ENCODE results near the gene AKAP11.

AKAP11 gene

GRCh38 chr13:42322806-42323205, 50.9 kb downstream of the AKAP11 start:
- H3K79me1 ChIP-seq (ENCODE audit: low read length), result no peaks in the 10 kb centered on the region

GRCh38 chr13:42324704-42325103, 52.8 kb downstream of the AKAP11 start:
- Histone ChIP-seq H3K27ac (ENCODE audit: low read depth, low read length) (no peak overlapping the region), H2BK120ac (ENCODE audit: insufficient read depth, low read length, poor library complexity) (no peak overlapping the region), H3K23ac (ENCODE audit: low read length) (no peak overlapping the region)

More at GRCh38 chr13:42322806-42323205, 50.9 kb downstream of the AKAP11 start:
- no peak overlapping the region for H4K91ac ChIP-seq (ENCODE audit: low read depth, low read length)
- no CpG with 5 or more reads among the region's 2 CpGs for WGBS (ENCODE audit: extremely low coverage, insufficient coverage, insufficient read length)
- H4K8ac ChIP-seq (ENCODE audit: low read depth, low read length), result no peak overlapping the region
- no peak overlapping the region for H2BK5ac ChIP-seq (ENCODE audit: low read depth, low read length, poor library complexity)
- H3K23ac ChIP-seq (ENCODE audit: low read length), result no peak overlapping the region
- H2BK120ac ChIP-seq (ENCODE audit: insufficient read depth, low read length, poor library complexity), result no peak overlapping the region
- H3K4me1 ChIP-seq (ENCODE audit: control insufficient read depth in 1 of 2, insufficient read depth in 2 of 2, low read length in 2 of 2), result peaks cover 0 to 3% of the 10 kb centered on the region in 2 experiments
- no peaks in the 10 kb centered on the region for H3K79me2 ChIP-seq (ENCODE audit: control insufficient read depth, insufficient read depth, low read length, poor library complexity)
- H3K18ac ChIP-seq (ENCODE audit: low read length), result no peak overlapping the region
- H3K4ac ChIP-seq (ENCODE audit: low read depth, low read length), result no peak overlapping the region
- H2AK5ac ChIP-seq (ENCODE audit: low read length), result no peak overlapping the region
- no peak overlapping the region for H3K14ac ChIP-seq (ENCODE audit: low read length)
- no peaks in the 10 kb centered on the region for H3K36me3 ChIP-seq (ENCODE audit: control insufficient read depth in 1 of 2, insufficient read depth in 2 of 2, low read length in 2 of 2)
- H3K9me3 ChIP-seq (ENCODE audit: insufficient read depth, low read depth, low read length), result no peaks in the 10 kb centered on the region
- H3K27ac ChIP-seq (ENCODE audit: low read depth, low read length), result no peak overlapping the region
- H3K4me3 ChIP-seq (ENCODE audit: low read depth, low read length), result no peak overlapping the region
- H2AFZ ChIP-seq (ENCODE audit: insufficient read depth, low read length, poor library complexity), result no peak overlapping the region
- no peak overlapping the region for H2BK12ac ChIP-seq (ENCODE audit: low read length)
- H3K4me2 ChIP-seq (ENCODE audit: low read length), result no peak overlapping the region
- no peak overlapping the region for H4K12ac ChIP-seq (ENCODE audit: low read depth, low read length)
- H3K9ac ChIP-seq (ENCODE audit: low read length), result no peak overlapping the region
- no peaks in the 10 kb centered on the region for H3K27me3 ChIP-seq (ENCODE audit: insufficient read depth, low read length)
- no peak for DNase-seq

GRCh38 chr13:42327725-42328124, 55.8 kb downstream of the AKAP11 start:
- H4K12ac ChIP-seq (ENCODE audit: low read depth, low read length), result no peak overlapping the region
- H3K23ac ChIP-seq (ENCODE audit: low read length), result no peak overlapping the region
- H3K4me1 ChIP-seq (ENCODE audit: control insufficient read depth in 1 of 2, insufficient read depth in 2 of 2, low read length in 2 of 2), result no peaks in the 10 kb centered on the region
- no peak overlapping the region for H3K27ac ChIP-seq (ENCODE audit: low read depth, low read length)
- no peaks in the 10 kb centered on the region for H3K9me3 ChIP-seq (ENCODE audit: insufficient read depth, low read depth, low read length)
- no peak for DNase-seq
- no peak overlapping the region for H4K8ac ChIP-seq (ENCODE audit: low read depth, low read length)
- H3K4me2 ChIP-seq (ENCODE audit: low read length), result no peak overlapping the region
- no peak overlapping the region for H3K4me3 ChIP-seq (ENCODE audit: low read depth, low read length)
- no peak overlapping the region for H2BK12ac ChIP-seq (ENCODE audit: low read length)
- no peak overlapping the region for H2BK5ac ChIP-seq (ENCODE audit: low read depth, low read length, poor library complexity)
- H3K79me2 ChIP-seq (ENCODE audit: control insufficient read depth, insufficient read depth, low read length, poor library complexity), result no peaks in the 10 kb centered on the region
- H2AK5ac ChIP-seq (ENCODE audit: low read length), result no peak overlapping the region
- no peak overlapping the region for H4K91ac ChIP-seq (ENCODE audit: low read depth, low read length)
- no peaks in the 10 kb centered on the region for H3K27me3 ChIP-seq (ENCODE audit: insufficient read depth, low read length)
- no peak overlapping the region for H3K4ac ChIP-seq (ENCODE audit: low read depth, low read length)
- no peak overlapping the region for H2AFZ ChIP-seq (ENCODE audit: insufficient read depth, low read length, poor library complexity)
- no peaks in the 10 kb centered on the region for H3K79me1 ChIP-seq (ENCODE audit: low read length)
- H3K36me3 ChIP-seq (ENCODE audit: control insufficient read depth in 1 of 2, insufficient read depth in 2 of 2, low read length in 2 of 2), result no peaks in the 10 kb centered on the region
- H3K9ac ChIP-seq (ENCODE audit: low read length), result no peak overlapping the region
- no peak overlapping the region for H3K14ac ChIP-seq (ENCODE audit: low read length)
- H3K18ac ChIP-seq (ENCODE audit: low read length), result no peak overlapping the region
- H2BK120ac ChIP-seq (ENCODE audit: insufficient read depth, low read length, poor library complexity), result no peak overlapping the region

More at GRCh38 chr13:42324704-42325103, 52.8 kb downstream of the AKAP11 start:
- no peak overlapping the region for H4K91ac ChIP-seq (ENCODE audit: low read depth, low read length)
- H2AK5ac ChIP-seq (ENCODE audit: low read length), result no peak overlapping the region
- no peak overlapping the region for H2AFZ ChIP-seq (ENCODE audit: insufficient read depth, low read length, poor library complexity)
- H3K79me2 ChIP-seq (ENCODE audit: control insufficient read depth, insufficient read depth, low read length, poor library complexity), result no peaks in the 10 kb centered on the region
- no peaks in the 10 kb centered on the region for H3K36me3 ChIP-seq (ENCODE audit: control insufficient read depth in 1 of 2, insufficient read depth in 2 of 2, low read length in 2 of 2)
- no peak overlapping the region for H4K12ac ChIP-seq (ENCODE audit: low read depth, low read length)
- no peak overlapping the region for H3K18ac ChIP-seq (ENCODE audit: low read length)
- peaks cover 0 to 3% of the 10 kb centered on the region in 2 experiments for H3K4me1 ChIP-seq (ENCODE audit: control insufficient read depth in 1 of 2, insufficient read depth in 2 of 2, low read length in 2 of 2)
- H3K4ac ChIP-seq (ENCODE audit: low read depth, low read length), result no peak overlapping the region
- no peak overlapping the region for H2BK12ac ChIP-seq (ENCODE audit: low read length)
- H3K9ac ChIP-seq (ENCODE audit: low read length), result no peak overlapping the region
- no peaks in the 10 kb centered on the region for H3K9me3 ChIP-seq (ENCODE audit: insufficient read depth, low read depth, low read length)
- no peaks in the 10 kb centered on the region for H3K79me1 ChIP-seq (ENCODE audit: low read length)
- H3K27me3 ChIP-seq (ENCODE audit: insufficient read depth, low read length), result no peaks in the 10 kb centered on the region
- H2BK5ac ChIP-seq (ENCODE audit: low read depth, low read length, poor library complexity), result no peak overlapping the region
- no peak overlapping the region for H3K4me2 ChIP-seq (ENCODE audit: low read length)
- no peak overlapping the region for H4K8ac ChIP-seq (ENCODE audit: low read depth, low read length)
- no peak overlapping the region for H3K4me3 ChIP-seq (ENCODE audit: low read depth, low read length)
- DNase-seq, result no peak
- no peak overlapping the region for H3K14ac ChIP-seq (ENCODE audit: low read length)

- no peak overlapping the region for H2AK5ac ChIP-seq (ENCODE audit: low read length)
- no peak overlapping the region for H3K4me3 ChIP-seq (ENCODE audit: low read depth, low read length)
- H3K4me2 ChIP-seq (ENCODE audit: low read length), result no peak overlapping the region
- H2BK12ac ChIP-seq (ENCODE audit: low read length), result no peak overlapping the region
- no peak overlapping the region for H2BK120ac ChIP-seq (ENCODE audit: insufficient read depth, low read length, poor library complexity)
- no peaks in the 10 kb centered on the region for H3K27me3 ChIP-seq (ENCODE audit: insufficient read depth, low read length)
- H3K23ac ChIP-seq (ENCODE audit: low read length), result no peak overlapping the region
- H3K79me2 ChIP-seq (ENCODE audit: control insufficient read depth, insufficient read depth, low read length, poor library complexity), result no peaks in the 10 kb centered on the region
- H3K27ac ChIP-seq (ENCODE audit: low read depth, low read length), result no peak overlapping the region
- H4K91ac ChIP-seq (ENCODE audit: low read depth, low read length), result no peak overlapping the region
- H3K79me1 ChIP-seq (ENCODE audit: low read length), result no peaks in the 10 kb centered on the region
- no peak overlapping the region for H3K14ac ChIP-seq (ENCODE audit: low read length)
- H3K4ac ChIP-seq (ENCODE audit: low read depth, low read length), result no peak overlapping the region
- H3K36me3 ChIP-seq (ENCODE audit: control insufficient read depth in 1 of 2, insufficient read depth in 2 of 2, low read length in 2 of 2), result no peaks in the 10 kb centered on the region
- H4K12ac ChIP-seq (ENCODE audit: low read depth, low read length), result no peak overlapping the region
- no peaks in the 10 kb centered on the region for H3K4me1 ChIP-seq (ENCODE audit: control insufficient read depth in 1 of 2, insufficient read depth in 2 of 2, low read length in 2 of 2)
- H2BK5ac ChIP-seq (ENCODE audit: low read depth, low read length, poor library complexity), result no peak overlapping the region
- no peak overlapping the region for H4K8ac ChIP-seq (ENCODE audit: low read depth, low read length)
- DNase-seq, result no peak
- H2AFZ ChIP-seq (ENCODE audit: insufficient read depth, low read length, poor library complexity), result no peak overlapping the region
- no peak overlapping the region for H3K18ac ChIP-seq (ENCODE audit: low read length)
- H3K9ac ChIP-seq (ENCODE audit: low read length), result no peak overlapping the region
- H3K9me3 ChIP-seq (ENCODE audit: insufficient read depth, low read depth, low read length), result no peaks in the 10 kb centered on the region
Observed at GRCh38 chr13:42328672-42329071, 56.7 kb downstream of the AKAP11 start.

GRCh38 chr13:42329239-42329638, 57.3 kb downstream of the AKAP11 start:
- Histone ChIP-seq H3K23ac (ENCODE audit: low read length) (no peak overlapping the region), H2BK5ac (ENCODE audit: low read depth, low read length, poor library complexity) (no peak overlapping the region), H3K14ac (ENCODE audit: low read length) (no peak overlapping the region), H4K91ac (ENCODE audit: low read depth, low read length) (no peak overlapping the region), H3K4me1 (ENCODE audit: control insufficient read depth in 1 of 2, insufficient read depth in 2 of 2, low read length in 2 of 2) (no peaks in the 10 kb centered on the region), H3K36me3 (ENCODE audit: control insufficient read depth in 1 of 2, insufficient read depth in 2 of 2, low read length in 2 of 2) (no peaks in the 10 kb centered on the region), H3K9me3 (ENCODE audit: insufficient read depth, low read depth, low read length) (no peaks in the 10 kb centered on the region), H3K9ac (ENCODE audit: low read length) (no peak overlapping the region), H2AFZ (ENCODE audit: insufficient read depth, low read length, poor library complexity) (no peak overlapping the region), H3K4me2 (ENCODE audit: low read length) (no peak overlapping the region), H4K8ac (ENCODE audit: low read depth, low read length) (no peak overlapping the region), H3K4me3 (ENCODE audit: low read depth, low read length) (no peak overlapping the region), H4K12ac (ENCODE audit: low read depth, low read length) (no peak overlapping the region), H3K27me3 (ENCODE audit: insufficient read depth, low read length) (no peaks in the 10 kb centered on the region), H2AK5ac (ENCODE audit: low read length) (no peak overlapping the region), H3K79me1 (ENCODE audit: low read length) (no peaks in the 10 kb centered on the region), H3K4ac (ENCODE audit: low read depth, low read length) (no peak overlapping the region), H3K27ac (ENCODE audit: low read depth, low read length) (no peak overlapping the region), H2BK12ac (ENCODE audit: low read length) (no peak overlapping the region), H2BK120ac (ENCODE audit: insufficient read depth, low read length, poor library complexity) (no peak overlapping the region), H3K18ac (ENCODE audit: low read length) (no peak overlapping the region), H3K79me2 (ENCODE audit: control insufficient read depth, insufficient read depth, low read length, poor library complexity) (no peaks in the 10 kb centered on the region)
- no peak for DNase-seq
